Measurements from ENCODE around the gene GABRD.

GABRD gene

DNA sequence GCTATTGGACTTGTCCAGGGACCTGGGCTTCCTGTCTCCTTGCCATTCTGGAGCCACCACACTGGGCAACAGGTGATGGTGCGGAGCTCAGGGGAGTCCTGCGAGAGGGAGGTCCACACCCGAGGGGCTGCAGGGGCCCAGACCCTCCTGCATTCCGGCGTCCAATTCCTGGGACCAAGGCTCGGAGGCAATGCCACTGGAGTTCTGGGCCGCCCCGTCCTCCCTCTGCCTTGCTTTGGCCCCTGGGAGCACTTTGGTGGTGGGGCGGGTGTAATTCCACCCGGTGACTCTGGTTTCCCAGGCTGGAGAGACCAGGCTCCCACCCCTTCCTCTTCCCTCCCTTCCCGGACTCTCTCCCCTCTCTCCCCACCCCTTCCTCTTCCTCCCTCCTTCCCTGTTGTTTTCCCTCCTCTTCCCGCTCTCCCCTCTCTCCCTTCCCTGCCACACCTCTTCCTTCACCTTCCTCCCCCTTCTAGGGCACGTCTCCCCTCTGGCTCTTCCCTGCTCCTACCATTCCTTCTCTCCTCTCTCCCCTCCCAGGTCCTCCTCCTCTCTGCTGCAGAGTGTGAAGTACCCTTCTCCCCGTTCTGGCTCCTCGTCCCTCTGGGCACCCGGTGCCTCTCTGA is 33.0 kb downstream of the GABRD start:
- Histone ChIP-seq H3K4me3 (no peak overlapping the region), H3K27ac (no peak overlapping the region)
- DNase-seq (ENCODE audit: low spot score), result no peak
- TF ChIP-seq, protein P1, sequence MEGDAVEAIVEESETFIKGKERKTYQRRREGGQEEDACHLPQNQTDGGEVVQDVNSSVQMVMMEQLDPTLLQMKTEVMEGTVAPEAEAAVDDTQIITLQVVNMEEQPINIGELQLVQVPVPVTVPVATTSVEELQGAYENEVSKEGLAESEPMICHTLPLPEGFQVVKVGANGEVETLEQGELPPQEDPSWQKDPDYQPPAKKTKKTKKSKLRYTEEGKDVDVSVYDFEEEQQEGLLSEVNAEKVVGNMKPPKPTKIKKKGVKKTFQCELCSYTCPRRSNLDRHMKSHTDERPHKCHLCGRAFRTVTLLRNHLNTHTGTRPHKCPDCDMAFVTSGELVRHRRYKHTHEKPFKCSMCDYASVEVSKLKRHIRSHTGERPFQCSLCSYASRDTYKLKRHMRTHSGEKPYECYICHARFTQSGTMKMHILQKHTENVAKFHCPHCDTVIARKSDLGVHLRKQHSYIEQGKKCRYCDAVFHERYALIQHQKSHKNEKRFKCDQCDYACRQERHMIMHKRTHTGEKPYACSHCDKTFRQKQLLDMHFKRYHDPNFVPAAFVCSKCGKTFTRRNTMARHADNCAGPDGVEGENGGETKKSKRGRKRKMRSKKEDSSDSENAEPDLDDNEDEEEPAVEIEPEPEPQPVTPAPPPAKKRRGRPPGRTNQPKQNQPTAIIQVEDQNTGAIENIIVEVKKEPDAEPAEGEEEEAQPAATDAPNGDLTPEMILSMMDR (IDR thresholded peaks at IDR 0.05), result no peak

- H3K27ac ChIP-seq, result no peak overlapping the region
- TF ChIP-seq, protein P1 (IDR thresholded peaks at IDR 0.05), result no peak
- no peak overlapping the region for H3K4me3 ChIP-seq
- no peak for DNase-seq (ENCODE audit: low spot score)
Measured at GRCh38 chr1:2052756-2053155, 33.6 kb downstream of the GABRD start.

DNA sequence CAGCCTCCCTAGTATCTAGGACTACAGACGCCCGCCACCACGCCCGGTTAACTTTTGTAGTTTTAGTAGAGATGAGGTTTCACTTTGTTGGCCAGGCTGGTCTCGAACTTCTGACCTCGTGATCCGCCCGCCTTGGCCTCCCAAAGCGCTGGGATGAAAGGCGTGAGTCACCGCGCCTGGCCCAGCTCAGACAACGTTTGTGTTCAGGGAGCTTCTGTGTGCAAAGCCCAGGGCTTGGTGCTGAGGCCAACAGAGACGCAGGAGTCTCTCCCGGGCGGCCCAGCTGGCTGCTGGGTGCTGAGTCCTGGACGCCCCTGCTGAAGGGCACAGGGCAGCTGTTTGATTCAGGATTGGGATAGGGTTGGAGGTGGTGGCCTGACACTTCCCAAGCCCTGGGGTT is 34.1 kb downstream of the GABRD start:
- TF ChIP-seq, protein P1 (IDR thresholded peaks at IDR 0.05), result no peak
- no peak for DNase-seq (ENCODE audit: low spot score)
- H3K4me3 ChIP-seq, result no peak overlapping the region
- H3K27ac ChIP-seq, result no peak overlapping the region

GRCh38 chr1:2053784-2054376 is 34.7 kb downstream of the GABRD start:
- H3K4me3 ChIP-seq, result no peak overlapping the region
- DNase-seq (ENCODE audit: low spot score), result no peak
- TF ChIP-seq, protein P1 (IDR thresholded peaks at IDR 0.05), result no peak
- no peak overlapping the region for H3K27ac ChIP-seq

- Histone ChIP-seq H3K27ac (no peak overlapping the region), H3K4me3 (no peak overlapping the region)
- TF ChIP-seq, protein P1 (IDR thresholded peaks at IDR 0.05), result no peak
- no peak for DNase-seq (ENCODE audit: low spot score)
Measured at GRCh38 chr1:2054560-2054959, 35.4 kb downstream of the GABRD start.

- TF ChIP-seq, protein P1 (IDR thresholded peaks at IDR 0.05), result no peak
- no peak overlapping the region for H3K27ac ChIP-seq
- no peak for DNase-seq (ENCODE audit: low spot score)
Measured at GRCh38 chr1:2055911-2056575, 36.9 kb downstream of the GABRD start.

More at GRCh38 chr1:2055911-2056575, 36.9 kb downstream of the GABRD start:
- no peak overlapping the region for H3K4me3 ChIP-seq

Measured in coronary artery (tissue), 2 donors.